Measurements from ENCODE around the gene HBG2. TPM values are rescaled to one million over a fixed set of nuclear protein-coding genes. Genes with fewer than 3 reads are reported as not detected.

Gene HBG2
- total RNA-seq, 4 donors from 2014 or later: not detected

GRCh38 chr11:5230266-5230665, 24.3 kb downstream of the HBG2 start:
- Histone ChIP-seq H3K4me3 (no peak overlapping the region), H3K27ac (no peak overlapping the region), H3K36me3 (no peaks in the 10 kb centered on the region), H3K4me1 (no peaks in the 10 kb centered on the region), H3K9me3 (no peaks in the 10 kb centered on the region), H3K27me3 (no peaks in the 10 kb centered on the region)
- TF ChIP-seq, protein P1, sequence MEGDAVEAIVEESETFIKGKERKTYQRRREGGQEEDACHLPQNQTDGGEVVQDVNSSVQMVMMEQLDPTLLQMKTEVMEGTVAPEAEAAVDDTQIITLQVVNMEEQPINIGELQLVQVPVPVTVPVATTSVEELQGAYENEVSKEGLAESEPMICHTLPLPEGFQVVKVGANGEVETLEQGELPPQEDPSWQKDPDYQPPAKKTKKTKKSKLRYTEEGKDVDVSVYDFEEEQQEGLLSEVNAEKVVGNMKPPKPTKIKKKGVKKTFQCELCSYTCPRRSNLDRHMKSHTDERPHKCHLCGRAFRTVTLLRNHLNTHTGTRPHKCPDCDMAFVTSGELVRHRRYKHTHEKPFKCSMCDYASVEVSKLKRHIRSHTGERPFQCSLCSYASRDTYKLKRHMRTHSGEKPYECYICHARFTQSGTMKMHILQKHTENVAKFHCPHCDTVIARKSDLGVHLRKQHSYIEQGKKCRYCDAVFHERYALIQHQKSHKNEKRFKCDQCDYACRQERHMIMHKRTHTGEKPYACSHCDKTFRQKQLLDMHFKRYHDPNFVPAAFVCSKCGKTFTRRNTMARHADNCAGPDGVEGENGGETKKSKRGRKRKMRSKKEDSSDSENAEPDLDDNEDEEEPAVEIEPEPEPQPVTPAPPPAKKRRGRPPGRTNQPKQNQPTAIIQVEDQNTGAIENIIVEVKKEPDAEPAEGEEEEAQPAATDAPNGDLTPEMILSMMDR (IDR thresholded peaks at IDR 0.05 in 4 of 5, conservative IDR thresholded peaks at IDR 0.05 in 1 of 5): no peak
- TF ChIP-seq POLR2A (IDR thresholded peaks at IDR 0.05): no peak
- ATAC-seq (no peak), DNase-seq (no peak)
- in situ Hi-C loops (cut with MboI; ENCODE audit: low sequenced_read_pairs in 4 of 4): no loop called here
- intact Hi-C loops (cut with DNase I; ENCODE audit: low total_unique reads): no loop called here

GRCh38 chr11:5229796-5230195, 24.8 kb downstream of the HBG2 start:
- DNase-seq (no peak), ATAC-seq (no peak)
- Histone ChIP-seq H3K4me1 (no peaks in the 10 kb centered on the region), H3K27ac (no peak overlapping the region), H3K9me3 (no peaks in the 10 kb centered on the region), H3K27me3 (no peaks in the 10 kb centered on the region), H3K36me3 (no peaks in the 10 kb centered on the region), H3K4me3 (no peak overlapping the region)
- TF ChIP-seq, protein P1 (IDR thresholded peaks at IDR 0.05 in 4 of 5, conservative IDR thresholded peaks at IDR 0.05 in 1 of 5): no peak
- TF ChIP-seq POLR2A (IDR thresholded peaks at IDR 0.05): no peak
- in situ Hi-C loops (cut with MboI; ENCODE audit: low sequenced_read_pairs in 4 of 4) (no loop called here), intact Hi-C loops (cut with DNase I; ENCODE audit: low total_unique reads) (no loop called here)

DNA sequence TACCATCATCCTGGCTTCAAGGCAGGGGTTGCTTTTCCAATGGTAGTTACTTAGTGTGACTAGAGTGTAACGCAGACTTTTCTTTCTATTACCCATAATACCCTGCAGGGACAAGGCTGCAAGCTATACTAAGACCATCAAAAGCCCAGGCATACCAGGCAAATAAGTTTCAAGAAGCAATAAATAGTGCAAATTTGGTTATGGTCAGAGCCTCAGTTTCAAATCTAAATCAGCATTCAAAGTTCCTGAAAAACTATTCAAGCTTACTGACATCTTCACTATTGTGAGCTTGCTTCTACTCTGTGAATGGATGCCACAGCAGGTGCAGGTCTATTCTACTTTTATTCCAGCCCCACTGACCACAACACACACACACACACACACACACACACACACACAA, 25.2 kb downstream of the HBG2 start:
- DNase-seq (no peak), ATAC-seq (no peak)
- Histone ChIP-seq H3K4me1 (no peaks in the 10 kb centered on the region), H3K4me3 (no peak overlapping the region), H3K9me3 (no peaks in the 10 kb centered on the region), H3K27ac (no peak overlapping the region), H3K27me3 (no peaks in the 10 kb centered on the region), H3K36me3 (no peaks in the 10 kb centered on the region)
- in situ Hi-C loops (cut with MboI; ENCODE audit: low sequenced_read_pairs in 4 of 4): no loop called here
- intact Hi-C loops (cut with DNase I; ENCODE audit: low total_unique reads): no loop called here
- TF ChIP-seq, protein P1 (IDR thresholded peaks at IDR 0.05 in 4 of 5, conservative IDR thresholded peaks at IDR 0.05 in 1 of 5): no peak
- TF ChIP-seq POLR2A (IDR thresholded peaks at IDR 0.05): no peak

DNA sequence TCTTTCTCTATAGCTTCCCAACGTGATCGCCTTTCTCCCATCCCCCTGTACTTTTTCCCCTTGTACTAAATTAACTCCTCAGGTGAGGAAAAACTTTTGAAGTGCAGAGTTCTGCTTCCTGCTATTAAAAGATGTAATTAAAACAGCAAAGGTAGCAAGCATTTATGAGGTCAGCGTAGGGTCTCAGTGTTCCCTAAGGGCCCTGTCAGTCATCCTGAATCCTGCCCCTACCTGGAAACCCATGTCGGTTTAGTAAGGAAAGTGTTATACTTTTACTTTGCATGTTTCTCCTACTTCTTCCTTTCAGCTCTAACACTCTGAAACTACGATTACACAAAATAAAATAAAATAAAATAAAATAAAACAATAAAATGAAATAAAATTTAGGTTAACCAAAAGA, 26.5 kb downstream of the HBG2 start:
- no peak overlapping the region for H3K4me3 ChIP-seq
- no peaks in the 10 kb centered on the region for H3K4me1 ChIP-seq
- H3K36me3 ChIP-seq: no peaks in the 10 kb centered on the region
- ATAC-seq (no peak), DNase-seq (no peak)
- in situ Hi-C loops (cut with MboI; ENCODE audit: low sequenced_read_pairs in 4 of 4): no loop called here
- TF ChIP-seq, protein P1 (IDR thresholded peaks at IDR 0.05 in 4 of 5, conservative IDR thresholded peaks at IDR 0.05 in 1 of 5): no peak
- TF ChIP-seq POLR2A (IDR thresholded peaks at IDR 0.05): no peak
- no peaks in the 10 kb centered on the region for H3K27me3 ChIP-seq
- intact Hi-C loops (cut with DNase I; ENCODE audit: low total_unique reads): no loop called here
- H3K9me3 ChIP-seq: no peaks in the 10 kb centered on the region
- no peak overlapping the region for H3K27ac ChIP-seq

GRCh38 chr11:5227681-5228080, 26.9 kb downstream of the HBG2 start:
- Histone ChIP-seq H3K27ac (no peak overlapping the region), H3K36me3 (no peaks in the 10 kb centered on the region), H3K4me3 (no peak overlapping the region), H3K27me3 (no peaks in the 10 kb centered on the region), H3K4me1 (no peaks in the 10 kb centered on the region), H3K9me3 (no peaks in the 10 kb centered on the region)
- intact Hi-C loops (cut with DNase I; ENCODE audit: low total_unique reads) (no loop called here), in situ Hi-C loops (cut with MboI; ENCODE audit: low sequenced_read_pairs in 4 of 4) (no loop called here)
- TF ChIP-seq, protein P1 (IDR thresholded peaks at IDR 0.05 in 4 of 5, conservative IDR thresholded peaks at IDR 0.05 in 1 of 5): no peak
- TF ChIP-seq POLR2A (IDR thresholded peaks at IDR 0.05): no peak
- ATAC-seq (no peak), DNase-seq (no peak)
